Cardiac muscle cell (in vitro differentiated cells and primary cell): ENCODE data around the gene SFXN4. TPM values are rescaled to one million over a fixed set of nuclear protein-coding genes. Genes with fewer than 3 reads are reported as not detected.
"Not testable (repeated sequence)": the region's sequence is repeated elsewhere in the genome, so short reads cannot be mapped to it uniquely, and the experiment has no call there.

Experiments used
- DNase-seq, 2 donors: peaks; one replicate each; pipeline versions ENCODE4 v3.0.0 to v3.0.0-alpha.2; 2010 to 2017; ENCODE audit warnings: low read depth in 1 of 2, low spot score in 1 of 2
- H3K27ac ChIP-seq: fragments of 200-600 bp; sonication (generic); 2 replicates; pipeline ENCODE4 v1.5.1; 2016
- H3K27me3 ChIP-seq: fragments of 200-600 bp; sonication (generic); 2 replicates; pipeline ENCODE4 v1.6.0; 2016; ENCODE audit warnings: control low read depth
- H3K36me3 ChIP-seq: fragments of 200-600 bp; sonication (generic); 2 replicates; pipeline ENCODE4 v1.5.1; 2016; ENCODE audit warnings: control low read depth
- H3K4me1 ChIP-seq: fragments of 200-600 bp; sonication (generic); 2 replicates; pipeline ENCODE4 v1.8.1; 2017; ENCODE audit warnings: low read depth, mild to moderate bottlenecking, mixed run types
- H3K4me3 ChIP-seq: fragments of 200-600 bp; sonication (generic); 2 replicates; pipeline ENCODE4 v1.5.1; 2016; ENCODE audit warnings: mild to moderate bottlenecking
- H3K9me3 ChIP-seq: fragments of 200-600 bp; sonication (generic); 2 replicates; pipeline ENCODE4 v1.5.1; 2017; ENCODE audit warnings: low read depth, mild to moderate bottlenecking, control low read depth
- polyA plus RNA-seq: library from polyadenylated mRNA; unstranded; fragments of >200 nt; fragmentation: Nextera tagmentation; extraction: Ambion mirVana; gene quantifications from 2 replicates; pipeline ENCODE4 v1.2.1, GENCODE V29; 2016
- total RNA-seq: library from RNA; depleted of rRNA; stranded (reverse); fragments of >200 nt; gene quantifications from 2 replicates; pipeline ENCODE4 v1.2.3, GENCODE V29; 2016
- TF ChIP-seq, protein P1 (sequence below): IDR thresholded peaks from 2 replicates; pipeline ENCODE4 v1.5.1; 2012; ENCODE audit warnings: low read depth, mild to moderate bottlenecking, low read length

The SFXN4 gene
- total and polyA plus RNA-seq, 2 experiments from 2014 or later: 21.4 to 53.2 TPM

- peak in 1 of 2 donors; percentile 26 for DNase-seq
- no peak overlapping the region for H3K4me3 ChIP-seq
- TF ChIP-seq, protein P1, sequence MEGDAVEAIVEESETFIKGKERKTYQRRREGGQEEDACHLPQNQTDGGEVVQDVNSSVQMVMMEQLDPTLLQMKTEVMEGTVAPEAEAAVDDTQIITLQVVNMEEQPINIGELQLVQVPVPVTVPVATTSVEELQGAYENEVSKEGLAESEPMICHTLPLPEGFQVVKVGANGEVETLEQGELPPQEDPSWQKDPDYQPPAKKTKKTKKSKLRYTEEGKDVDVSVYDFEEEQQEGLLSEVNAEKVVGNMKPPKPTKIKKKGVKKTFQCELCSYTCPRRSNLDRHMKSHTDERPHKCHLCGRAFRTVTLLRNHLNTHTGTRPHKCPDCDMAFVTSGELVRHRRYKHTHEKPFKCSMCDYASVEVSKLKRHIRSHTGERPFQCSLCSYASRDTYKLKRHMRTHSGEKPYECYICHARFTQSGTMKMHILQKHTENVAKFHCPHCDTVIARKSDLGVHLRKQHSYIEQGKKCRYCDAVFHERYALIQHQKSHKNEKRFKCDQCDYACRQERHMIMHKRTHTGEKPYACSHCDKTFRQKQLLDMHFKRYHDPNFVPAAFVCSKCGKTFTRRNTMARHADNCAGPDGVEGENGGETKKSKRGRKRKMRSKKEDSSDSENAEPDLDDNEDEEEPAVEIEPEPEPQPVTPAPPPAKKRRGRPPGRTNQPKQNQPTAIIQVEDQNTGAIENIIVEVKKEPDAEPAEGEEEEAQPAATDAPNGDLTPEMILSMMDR: peak; percentile 14
- peak overlapping the region; percentile 40 for H3K27ac ChIP-seq
- peaks cover 17% of the 10 kb centered on the region for H3K36me3 ChIP-seq
- no peaks in the 10 kb centered on the region for H3K27me3 ChIP-seq
- peaks cover 18% of the 10 kb centered on the region for H3K4me1 ChIP-seq
- no peaks in the 10 kb centered on the region for H3K9me3 ChIP-seq
These were observed 3.6 kb downstream of the SFXN4 start for GRCh38 chr10:119161680-119162451.

- H3K27ac ChIP-seq: no peak overlapping the region
- DNase-seq: no peak
These were observed 6.2 kb downstream of the SFXN4 start for GRCh38 chr10:119159332-119159731.

DNA sequence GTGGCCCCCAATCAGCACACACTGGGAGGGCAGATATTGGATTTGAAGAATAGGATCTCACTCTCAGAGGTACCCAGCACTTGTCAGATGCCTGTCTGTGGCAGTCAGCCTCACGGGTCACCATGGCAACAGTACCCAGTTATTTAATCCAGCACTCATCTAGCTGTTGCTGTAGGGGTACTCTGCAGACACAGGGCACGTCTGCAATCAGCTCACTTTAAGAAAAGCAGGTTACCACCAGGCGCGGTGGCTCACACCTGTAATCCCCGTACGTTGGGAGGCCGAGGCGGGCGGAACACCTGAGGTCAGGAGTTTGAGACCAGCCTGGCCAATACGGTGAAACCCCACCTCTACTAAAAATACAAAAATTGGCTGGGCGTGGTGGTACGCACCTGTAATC, 11.9 kb downstream of the SFXN4 start:
- Histone ChIP-seq H3K27ac (no peak overlapping the region), H3K4me3 (no peak overlapping the region), H3K36me3 (peaks cover 39% of the 10 kb centered on the region), H3K4me1 (no peaks in the 10 kb centered on the region), H3K27me3 (no peaks in the 10 kb centered on the region), H3K9me3 (no peaks in the 10 kb centered on the region)
- no peak for DNase-seq
- TF ChIP-seq, protein P1: no peak

More at GRCh38 chr10:119159332-119159731, 6.2 kb downstream of the SFXN4 start:
- Histone ChIP-seq H3K36me3 (peaks cover 39% of the 10 kb centered on the region), H3K27me3 (no peaks in the 10 kb centered on the region), H3K4me3 (no peak overlapping the region), H3K4me1 (peaks cover 6% of the 10 kb centered on the region), H3K9me3 (no peaks in the 10 kb centered on the region)
- TF ChIP-seq, protein P1: no peak

DNA sequence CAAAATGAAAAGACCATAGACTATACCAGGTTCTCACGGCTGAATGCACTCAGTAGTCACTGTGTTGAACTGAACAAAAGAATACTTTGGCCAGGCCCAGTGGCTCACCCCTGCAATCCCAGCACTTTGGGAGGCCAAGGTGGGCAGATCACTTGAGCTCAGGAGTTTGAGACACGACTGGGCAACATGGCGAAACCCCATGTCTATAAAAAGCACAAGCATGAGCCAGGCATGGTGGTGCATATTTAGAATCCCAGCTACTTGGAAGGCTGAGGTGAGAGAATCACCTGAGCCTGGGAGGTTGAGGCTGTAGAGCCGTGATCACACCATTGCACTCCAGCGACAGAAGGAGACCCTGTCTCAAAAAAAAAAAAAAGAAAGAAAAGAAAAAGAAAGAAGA, 12.5 kb downstream of the SFXN4 start:
- TF ChIP-seq, protein P1: no peak
- Histone ChIP-seq H3K27me3 (no peaks in the 10 kb centered on the region), H3K4me1 (no peaks in the 10 kb centered on the region), H3K36me3 (peaks cover 39% of the 10 kb centered on the region), H3K4me3 (no peak overlapping the region), H3K9me3 (no peaks in the 10 kb centered on the region), H3K27ac (no peak overlapping the region)
- no peak for DNase-seq

DNA sequence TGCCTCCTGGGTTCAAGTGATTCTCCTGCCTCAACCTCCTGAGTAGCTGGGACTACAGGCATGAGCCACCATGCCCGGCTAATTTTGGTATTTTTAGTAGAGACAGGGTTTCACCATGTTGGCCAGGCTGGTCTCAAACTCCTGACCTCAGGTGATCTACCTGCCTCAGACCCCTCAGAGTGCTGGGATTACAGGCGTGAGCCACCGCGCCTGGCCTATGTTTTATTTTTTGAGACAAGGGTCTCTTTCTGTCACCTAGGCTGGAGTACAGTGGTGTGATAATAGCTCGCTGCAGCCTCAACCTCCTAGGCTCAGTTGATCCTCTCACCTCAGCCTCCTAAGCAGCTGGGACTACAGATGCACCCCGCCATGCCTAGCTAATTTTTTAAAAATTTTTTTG, 13.9 kb downstream of the SFXN4 start:
- not testable (repeated sequence) for H3K27me3 ChIP-seq, DNase-seq, H3K9me3 ChIP-seq, H3K4me1 ChIP-seq, H3K27ac ChIP-seq, H3K4me3 ChIP-seq
- peaks cover 33% of the 10 kb centered on the region for H3K36me3 ChIP-seq

DNA sequence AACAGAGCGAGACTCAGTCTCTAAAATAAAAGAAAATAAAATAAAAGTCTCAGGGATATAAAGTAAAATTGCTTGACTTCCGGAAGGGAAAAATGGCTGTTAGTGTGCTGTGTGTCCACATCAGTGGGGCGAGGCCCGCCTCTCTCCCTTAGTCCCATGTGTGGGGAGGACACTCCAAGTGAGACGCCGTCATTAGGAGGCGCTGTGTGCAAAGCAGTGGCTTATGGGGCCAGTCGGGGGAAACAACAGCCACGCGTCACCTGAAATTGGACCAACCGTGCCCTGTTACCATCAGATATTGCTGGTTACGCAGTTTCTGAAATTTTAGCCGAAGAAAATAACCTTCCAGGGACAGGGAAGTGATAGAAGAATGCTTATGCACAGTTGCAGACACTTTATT, 15.8 kb downstream of the SFXN4 start:
- Histone ChIP-seq H3K9me3 (no peaks in the 10 kb centered on the region), H3K36me3 (peaks cover 21% of the 10 kb centered on the region), H3K4me3 (no peak overlapping the region), H3K27me3 (no peaks in the 10 kb centered on the region), H3K27ac (no peak overlapping the region), H3K4me1 (no peaks in the 10 kb centered on the region)
- no peak for DNase-seq
- TF ChIP-seq, protein P1: peak; percentile 10
